ENCODE data around the gene TMEM80. TPM values are rescaled to one million over a fixed set of nuclear protein-coding genes. Genes with fewer than 3 reads are reported as not detected.

Gene TMEM80
- total and polyA plus RNA-seq, 10 of the 15 experiments (the other 5 are each of a cell fraction or from before 2014, with no cell fraction given), result 6.7 to 30.9 (median 20.7) TPM

GRCh38 chr11:747158-748006 is 51.8 kb downstream of the TMEM80 start, which contains the start of gene TALDO1 (continued):
- TF ChIP-seq, protein P1, sequence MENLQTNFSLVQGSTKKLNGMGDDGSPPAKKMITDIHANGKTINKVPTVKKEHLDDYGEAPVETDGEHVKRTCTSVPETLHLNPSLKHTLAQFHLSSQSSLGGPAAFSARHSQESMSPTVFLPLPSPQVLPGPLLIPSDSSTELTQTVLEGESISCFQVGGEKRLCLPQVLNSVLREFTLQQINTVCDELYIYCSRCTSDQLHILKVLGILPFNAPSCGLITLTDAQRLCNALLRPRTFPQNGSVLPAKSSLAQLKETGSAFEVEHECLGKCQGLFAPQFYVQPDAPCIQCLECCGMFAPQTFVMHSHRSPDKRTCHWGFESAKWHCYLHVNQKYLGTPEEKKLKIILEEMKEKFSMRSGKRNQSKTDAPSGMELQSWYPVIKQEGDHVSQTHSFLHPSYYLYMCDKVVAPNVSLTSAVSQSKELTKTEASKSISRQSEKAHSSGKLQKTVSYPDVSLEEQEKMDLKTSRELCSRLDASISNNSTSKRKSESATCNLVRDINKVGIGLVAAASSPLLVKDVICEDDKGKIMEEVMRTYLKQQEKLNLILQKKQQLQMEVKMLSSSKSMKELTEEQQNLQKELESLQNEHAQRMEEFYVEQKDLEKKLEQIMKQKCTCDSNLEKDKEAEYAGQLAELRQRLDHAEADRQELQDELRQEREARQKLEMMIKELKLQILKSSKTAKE (IDR thresholded peaks at IDR 0.05; ENCODE audit: low read depth, poor library complexity, severe bottlenecking), result no peak
- TF ChIP-seq, protein P2, sequence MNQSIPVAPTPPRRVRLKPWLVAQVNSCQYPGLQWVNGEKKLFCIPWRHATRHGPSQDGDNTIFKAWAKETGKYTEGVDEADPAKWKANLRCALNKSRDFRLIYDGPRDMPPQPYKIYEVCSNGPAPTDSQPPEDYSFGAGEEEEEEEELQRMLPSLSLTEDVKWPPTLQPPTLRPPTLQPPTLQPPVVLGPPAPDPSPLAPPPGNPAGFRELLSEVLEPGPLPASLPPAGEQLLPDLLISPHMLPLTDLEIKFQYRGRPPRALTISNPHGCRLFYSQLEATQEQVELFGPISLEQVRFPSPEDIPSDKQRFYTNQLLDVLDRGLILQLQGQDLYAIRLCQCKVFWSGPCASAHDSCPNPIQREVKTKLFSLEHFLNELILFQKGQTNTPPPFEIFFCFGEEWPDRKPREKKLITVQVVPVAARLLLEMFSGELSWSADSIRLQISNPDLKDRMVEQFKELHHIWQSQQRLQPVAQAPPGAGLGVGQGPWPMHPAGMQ (IDR thresholded peaks at IDR 0.05; ENCODE audit: borderline replicate concordance), result no peak
- TF ChIP-seq NR2F1 (conservative IDR thresholded peaks at IDR 0.05), result 0 out of 2 replicates have a peak, but pooled peaks have one; percentile 41
- TF ChIP-seq KAT2A (conservative IDR thresholded peaks at IDR 0.05; ENCODE audit: control insufficient read depth, low read depth, low read length), result no peak

- Histone ChIP-seq H3K27ac (ENCODE audit: control insufficient read depth, insufficient read depth) (peak overlapping the region; percentile 81), H3K27me3 (replicated peaks in 1 of 2; ENCODE audit: control insufficient read depth in 2 of 2, insufficient read depth in 2 of 2, low read length in 1 of 2) (no peaks in the 10 kb centered on the region), H3K4me1 (ENCODE audit: control insufficient read depth, insufficient read depth, low read length) (peaks cover 4% of the 10 kb centered on the region), H3K4me3 (peak overlapping the region; percentile 90), H3K36me3 (ENCODE audit: control insufficient read depth in 2 of 2, insufficient read depth in 2 of 2, low read length in 1 of 2) (no peaks in the 10 kb centered on the region), H3K4me2 (ENCODE audit: control insufficient read depth, insufficient read depth) (peak overlapping the region; percentile 95), H3K79me2 (ENCODE audit: control insufficient read depth, insufficient read depth, low read length) (peaks cover 47% of the 10 kb centered on the region), H2AFZ (ENCODE audit: control insufficient read depth, low read depth, low read length) (peak overlapping the region; percentile 93), H4K20me1 (ENCODE audit: control insufficient read depth, insufficient read depth) (peaks cover 2% of the 10 kb centered on the region; the same call in 1 of the 2 replicates), H3K9ac (ENCODE audit: control insufficient read depth, insufficient read depth, low read length) (peak overlapping the region; percentile 80), H3K9me3 (replicated peaks; ENCODE audit: control insufficient read depth, insufficient read depth, low read length) (no peaks in the 10 kb centered on the region)
- 2% methylated on average over 18 of the region's 18 CpGs for WGBS (ENCODE audit: insufficient coverage, insufficient replicate concordance, low lambda C conversion rate, missing lambda C conversion rate)
- no TSS peak for BruUV-seq (replicated peaks)
- ChIA-PET RAD21 (ENCODE audit: unreplicated experiment) (interaction anchor here (1.9 kb wide), 2 partner anchors 48 to 51 kb away, joined by 4 to 9 read pairs; no protein-coding TSS in a partner anchor), CTCF (interaction anchor here (0.6 to 1.5 kb wide), 7 partner anchors 7 to 87 kb away, joined by 3 to 8 read pairs (median 4); partner anchors contain the start of genes DEAF1 and TMEM80), POLR2A (interaction anchor here (0.9 to 2.5 kb wide), 6 partner anchors 9 to 49 kb away, joined by 3 to 10 read pairs (median 6); no protein-coding TSS in a partner anchor), SMC1A (ENCODE audit: uncharacterized antibody, unreplicated experiment) (interaction anchor here (1.3 to 2.4 kb wide), 3 partner anchors 9 to 16 kb away, joined by 4 to 10 read pairs (median 8); no protein-coding TSS in a partner anchor)
- FAIRE-seq (no peak), ATAC-seq (peak; percentile 35), DNase-seq (ENCODE audit: low read depth, low spot score) (no peak)
- TF ChIP-seq MXI1 (IDR thresholded peaks at IDR 0.05; ENCODE audit: low read depth, low read length), result 0 out of 2 replicates have a peak, but pooled peaks have one; percentile 53
- TF ChIP-seq ATF7 (IDR thresholded peaks at IDR 0.05; ENCODE audit: low read depth), result no peak
- peak; percentile 67 for TF ChIP-seq RUNX3 (IDR thresholded peaks at IDR 0.05; ENCODE audit: low read length)
- in situ Hi-C loops (cut with MboI), result no loop called here
- intact Hi-C loops (cut with micrococcal nuclease; ENCODE audit: unreplicated experiment), result loop anchor here (5.0 kb wide), 1 partner anchor 49 kb away; the partner anchor contains the start of gene SLC25A22
Observed at GRCh38 chr11:748007-748359, 52.4 kb downstream of the TMEM80 start.

Data from GM12878 (cell line).